ENCODE measurements around the gene SPSB1. TPM values are rescaled to one million over a fixed set of nuclear protein-coding genes. Genes with fewer than 3 reads are reported as not detected.

The SPSB1 gene
- total RNA-seq, 1 donor from 2014 or later = 20.8 TPM

GRCh38 chr1:9317591-9318417 is 25.1 kb downstream of the SPSB1 start:
- no peak for DNase-seq (ENCODE audit: low read depth)
- no peak for TF ChIP-seq CTCF (conservative IDR thresholded peaks at IDR 0.05; ENCODE audit: low read depth, low read length)
- no peak overlapping the region for H3K4me3 ChIP-seq (ENCODE audit: low read depth, low read length)

DNA sequence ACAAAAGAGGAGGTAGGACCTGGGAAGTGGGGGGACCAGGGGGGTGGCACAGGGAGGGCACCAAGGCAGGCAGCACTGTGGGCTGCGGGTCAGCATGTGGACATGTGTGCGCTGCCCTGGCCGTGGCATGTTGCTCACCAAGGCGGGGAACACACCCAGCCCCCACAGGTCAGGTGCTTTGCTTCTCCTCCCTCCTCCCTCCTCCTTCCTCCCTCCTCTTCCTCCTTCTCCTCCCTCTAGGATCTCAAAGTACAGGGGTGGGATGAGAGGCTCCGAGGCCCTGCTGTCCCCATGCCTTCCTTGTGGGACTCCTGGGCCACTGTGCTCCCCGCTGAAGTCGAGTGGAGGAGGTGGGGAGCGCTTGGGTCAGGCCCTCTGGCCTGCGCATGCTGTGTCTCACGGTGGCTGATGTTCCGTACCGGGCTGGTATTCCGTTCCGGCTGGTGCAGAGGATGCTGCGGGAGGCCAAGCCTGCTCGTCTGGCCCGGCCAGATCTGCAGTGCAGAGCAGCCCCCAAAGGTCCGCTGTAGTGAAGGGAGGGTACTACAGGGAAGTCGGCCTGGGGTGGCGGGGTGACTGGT is 26.6 kb downstream of the SPSB1 start:
- no peak overlapping the region for H3K4me3 ChIP-seq (ENCODE audit: low read depth, low read length)
- no peak for DNase-seq (ENCODE audit: low read depth)
- TF ChIP-seq CTCF (conservative IDR thresholded peaks at IDR 0.05; ENCODE audit: low read depth, low read length) = no peak

DNA sequence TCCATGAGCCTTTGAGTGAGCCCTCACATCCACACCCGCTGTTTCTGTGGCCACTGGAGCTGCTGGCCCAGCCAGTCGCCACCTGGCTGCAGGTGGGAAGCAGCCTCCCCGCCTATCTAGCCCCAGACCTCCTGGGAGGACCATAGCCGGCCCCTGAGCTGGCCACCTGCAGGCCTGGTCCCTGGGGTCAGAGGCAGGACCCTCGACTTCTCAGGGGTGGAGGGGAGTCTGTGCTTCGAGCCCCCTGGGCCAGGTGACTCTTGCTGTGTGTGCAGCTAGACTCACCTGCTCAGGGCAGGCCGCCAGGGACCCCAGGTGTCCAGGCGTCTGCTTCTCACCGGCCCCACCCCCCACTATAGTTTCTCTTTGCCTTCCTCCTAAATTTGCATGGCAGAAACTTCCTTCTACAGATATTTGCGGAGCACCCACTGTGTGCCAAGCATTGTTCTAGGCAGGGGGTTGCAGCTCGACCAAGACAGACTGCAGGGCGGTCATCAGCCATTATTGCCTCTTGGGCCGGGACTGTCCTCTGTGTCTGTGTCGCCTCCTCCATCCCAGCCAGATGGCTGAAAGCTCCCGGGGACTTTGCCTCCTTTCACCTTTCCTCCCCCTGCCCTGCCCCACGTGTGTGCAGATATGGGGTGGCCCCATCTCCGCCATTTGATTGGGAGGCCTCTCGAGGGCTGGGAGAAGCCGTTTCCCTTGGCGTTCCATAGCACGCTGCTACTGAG is 27.3 kb downstream of the SPSB1 start:
- no peak for DNase-seq (ENCODE audit: low read depth)
- H3K4me3 ChIP-seq (ENCODE audit: low read depth, low read length) = no peak overlapping the region
- TF ChIP-seq CTCF (conservative IDR thresholded peaks at IDR 0.05; ENCODE audit: low read depth, low read length) = no peak

- no peak for TF ChIP-seq CTCF (conservative IDR thresholded peaks at IDR 0.05; ENCODE audit: low read depth, low read length)
- no peak for DNase-seq (ENCODE audit: low read depth)
- no peak overlapping the region for H3K4me3 ChIP-seq (ENCODE audit: low read depth, low read length)
These were observed 28.1 kb downstream of the SPSB1 start for GRCh38 chr1:9320520-9321479.

DNA sequence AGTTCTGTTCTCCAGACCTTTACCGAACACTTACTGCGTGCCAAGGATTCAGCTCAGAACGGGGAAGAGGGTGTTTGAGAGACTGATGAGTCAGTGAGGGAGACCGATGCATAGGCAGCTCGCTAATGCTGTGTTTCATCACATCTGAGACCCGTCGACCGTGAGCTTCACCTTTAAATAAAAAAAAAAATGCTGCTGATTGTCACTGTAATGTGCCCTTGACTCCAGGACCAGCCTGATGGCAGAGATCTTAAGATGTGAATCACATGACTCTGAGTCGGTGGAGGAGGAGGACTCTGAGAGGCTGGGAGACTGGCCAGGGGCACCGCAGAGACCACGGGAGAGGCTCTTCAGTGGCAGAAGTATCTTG is 28.8 kb downstream of the SPSB1 start:
- no peak for TF ChIP-seq CTCF (conservative IDR thresholded peaks at IDR 0.05; ENCODE audit: low read depth, low read length)
- DNase-seq (ENCODE audit: low read depth) = no peak
- H3K4me3 ChIP-seq (ENCODE audit: low read depth, low read length) = no peak overlapping the region

DNA sequence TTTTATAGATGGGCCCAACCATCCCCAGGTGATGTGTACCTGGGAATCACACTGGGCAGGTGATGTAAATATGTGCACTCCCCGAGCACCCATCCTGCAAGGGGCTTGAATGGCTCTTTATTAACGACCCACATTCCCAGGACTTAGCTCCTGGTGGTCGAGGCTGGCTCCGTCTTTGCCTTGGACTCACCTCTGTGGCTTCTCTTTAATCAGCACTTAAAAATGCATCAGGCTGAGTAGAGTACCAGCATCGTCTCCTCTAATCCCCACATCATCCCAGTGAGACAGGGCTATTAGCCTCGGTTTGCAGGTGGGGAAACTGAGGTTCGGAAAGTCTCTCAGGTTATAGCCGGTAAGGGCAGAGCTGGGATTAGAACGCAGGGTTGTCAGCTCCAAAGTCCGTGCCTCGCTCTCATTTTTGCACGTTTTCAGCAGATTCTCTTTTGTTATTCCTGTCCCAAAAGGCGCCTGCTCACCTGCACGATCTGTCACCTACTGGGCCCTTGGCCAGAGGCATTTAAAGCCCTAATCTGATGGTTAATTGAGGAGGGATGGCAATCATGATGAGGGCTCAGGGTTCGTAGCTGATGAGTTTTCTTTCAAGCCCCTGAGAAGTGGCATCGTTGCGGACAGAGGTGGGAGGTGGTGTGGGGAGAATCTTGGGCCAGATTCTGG is 29.4 kb downstream of the SPSB1 start:
- no peak overlapping the region for H3K4me3 ChIP-seq (ENCODE audit: low read depth, low read length)
- no peak for TF ChIP-seq CTCF (conservative IDR thresholded peaks at IDR 0.05; ENCODE audit: low read depth, low read length)
- DNase-seq (ENCODE audit: low read depth) = no peak

Data from epithelial cell of proximal tubule (primary cell).